ENCODE data around the gene ZNF581.

The ZNF581 gene

DNA sequence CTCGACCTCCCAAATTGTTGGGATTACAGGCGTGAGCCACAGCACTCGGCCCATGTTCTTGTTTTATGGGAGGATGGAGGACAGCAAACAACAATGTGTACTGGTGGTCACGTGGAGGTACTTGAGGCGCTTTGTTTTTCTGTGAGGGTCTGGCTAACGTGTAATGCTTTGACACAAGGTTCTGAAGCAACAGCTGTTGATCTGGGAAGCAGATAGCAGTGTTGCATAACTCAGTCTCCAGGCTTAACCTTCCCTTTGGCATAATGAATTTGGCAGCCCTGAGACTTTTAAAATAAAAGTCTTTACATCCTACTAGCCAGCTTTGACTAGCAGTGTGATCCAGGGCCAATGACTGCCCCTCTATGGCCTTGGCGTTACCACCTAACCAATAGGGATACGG is 9.6 kb upstream of the ZNF581 start:
- DNase-seq: no peak

DNA sequence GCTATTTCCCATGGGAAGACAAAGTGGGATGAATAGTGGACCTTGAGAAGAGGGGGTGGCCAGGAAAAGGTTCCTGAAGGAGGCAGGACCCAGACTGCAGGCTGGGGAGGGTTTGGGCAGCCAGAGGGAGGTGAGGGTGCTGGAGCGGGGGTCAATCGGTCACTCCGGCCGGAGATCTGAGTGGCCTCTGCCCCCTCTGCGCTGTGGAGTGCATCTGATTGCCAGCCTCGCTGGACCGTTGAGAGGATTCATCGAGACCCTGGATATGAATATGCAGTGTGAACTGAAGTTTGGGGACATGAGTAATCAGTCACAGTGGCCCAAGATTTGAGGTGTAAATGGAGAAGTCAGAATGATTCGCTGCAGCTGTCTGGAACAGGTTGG is 8.1 kb upstream of the ZNF581 start:
- DNase-seq: no peak

DNA sequence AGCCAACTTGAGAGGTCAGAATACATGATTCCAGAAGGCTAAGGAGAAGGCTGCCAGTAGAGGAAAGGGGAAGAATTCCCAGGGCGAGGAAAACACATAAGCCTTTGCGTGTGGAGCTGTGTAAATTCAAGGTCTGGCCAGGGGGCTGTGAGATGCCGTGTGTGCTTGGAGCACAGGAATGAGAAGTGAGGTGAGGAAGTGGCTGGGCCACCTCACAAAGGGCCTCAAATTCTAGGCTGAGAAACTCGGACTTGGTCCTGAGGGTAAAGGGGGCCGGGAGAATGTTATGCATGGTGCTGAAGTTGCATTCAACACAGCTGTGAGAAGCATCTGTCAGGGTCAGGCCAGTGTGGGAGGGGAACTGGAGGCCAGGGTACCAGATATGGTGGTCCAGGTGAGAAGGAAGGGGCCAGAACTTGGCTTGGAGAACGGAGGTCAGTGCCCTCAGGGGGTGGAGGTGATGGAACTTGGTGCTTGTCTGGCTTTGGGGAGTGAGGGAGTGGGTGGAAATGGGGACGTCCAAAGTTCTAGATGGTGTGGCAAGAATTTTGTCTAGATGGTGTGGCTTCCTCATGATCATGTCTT is 7.5 kb upstream of the ZNF581 start:
- DNase-seq: no peak

DNA sequence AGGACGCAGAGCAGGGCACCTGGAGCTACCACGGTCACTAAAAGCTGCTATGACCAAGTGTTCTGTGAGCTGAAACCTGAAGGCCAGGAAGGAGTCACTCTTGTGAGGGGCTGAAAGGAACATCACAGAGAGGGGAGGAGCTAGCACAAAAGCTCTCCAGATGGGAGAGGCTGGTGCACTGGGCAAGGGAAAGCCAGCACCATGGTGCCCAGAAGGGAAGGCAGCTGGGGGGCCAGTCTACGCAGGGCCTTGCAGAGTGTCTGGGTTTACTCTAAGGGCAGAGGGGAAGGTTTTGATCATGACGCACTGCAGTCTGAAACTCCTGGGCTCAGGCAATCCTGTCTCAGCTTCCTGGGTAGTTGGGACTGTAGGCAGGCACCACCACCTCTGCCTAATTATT is 6.7 kb upstream of the ZNF581 start:
- DNase-seq: no peak

DNA sequence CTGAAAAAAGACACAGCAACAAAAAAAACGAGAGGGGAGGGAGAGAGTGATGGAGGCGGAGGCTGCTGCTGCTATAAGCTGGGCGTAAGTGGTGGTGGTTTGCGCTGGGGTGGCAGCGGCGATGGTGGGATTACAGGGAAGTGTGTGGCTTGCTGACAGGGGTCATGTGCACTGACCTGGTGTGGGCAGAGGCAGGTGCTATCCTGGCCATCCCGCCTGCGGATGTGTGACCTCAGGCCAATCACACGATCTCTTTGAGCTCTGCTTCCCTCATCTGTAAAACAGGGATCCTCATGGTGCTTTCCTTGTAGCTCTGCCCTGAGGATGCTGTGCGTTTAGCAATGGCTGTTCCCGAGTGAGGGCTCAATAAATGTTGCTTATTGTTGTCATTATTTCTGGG is 5.9 kb upstream of the ZNF581 start:
- no peak for DNase-seq

DNA sequence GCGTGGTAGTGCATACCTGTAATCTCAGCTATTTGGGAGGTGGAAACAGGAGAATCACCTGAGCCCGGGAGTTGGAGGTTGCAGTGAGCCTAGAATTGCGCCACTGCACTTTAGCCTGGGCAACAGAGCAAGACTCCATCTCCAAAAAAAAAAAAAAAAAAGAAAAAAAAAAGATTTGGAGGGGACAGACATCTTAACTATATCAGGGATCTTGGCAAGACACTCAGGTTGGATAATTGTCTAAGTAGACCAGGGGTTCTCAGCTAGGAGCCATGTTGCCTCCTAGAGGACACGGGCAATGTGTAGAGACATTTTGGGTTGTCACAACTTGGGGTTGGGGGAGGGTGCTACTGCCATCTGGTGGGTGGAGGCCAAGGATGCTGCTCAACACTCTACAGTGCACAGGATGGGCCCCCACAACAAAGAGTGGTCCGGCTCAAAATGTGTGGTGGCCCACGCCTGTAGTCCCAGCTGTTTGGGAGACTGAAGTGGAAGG is 4.5 kb upstream of the ZNF581 start:
- DNase-seq: no peak

DNA sequence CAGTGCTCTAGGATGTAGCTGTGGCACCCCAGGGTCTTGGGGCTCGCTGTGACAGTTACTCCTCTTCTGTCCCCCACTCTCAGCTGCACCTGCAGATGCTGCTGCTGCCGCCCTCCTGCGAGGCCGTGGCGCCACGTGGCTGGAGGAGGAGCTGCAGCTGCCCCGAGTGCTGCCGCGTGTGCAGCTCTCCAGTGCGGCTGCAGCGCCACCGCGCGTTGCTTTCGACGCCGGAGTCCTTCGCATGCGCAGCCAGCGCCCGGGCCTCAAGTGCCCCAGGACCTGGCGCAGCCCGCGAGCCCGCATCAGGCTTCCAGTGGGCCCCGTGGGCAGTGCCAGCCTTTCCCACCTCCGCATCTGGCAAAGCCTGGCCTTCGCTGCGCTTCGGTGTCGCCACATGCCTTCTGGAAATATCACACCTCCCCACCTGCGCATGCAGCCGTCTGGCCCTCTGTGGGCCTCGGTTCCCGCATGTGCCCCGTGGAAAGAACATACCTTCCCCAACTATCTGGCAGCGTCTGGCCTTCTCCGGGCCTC is 3.3 kb upstream of the ZNF581 start:
- DNase-seq: peak; percentile 86

DNA sequence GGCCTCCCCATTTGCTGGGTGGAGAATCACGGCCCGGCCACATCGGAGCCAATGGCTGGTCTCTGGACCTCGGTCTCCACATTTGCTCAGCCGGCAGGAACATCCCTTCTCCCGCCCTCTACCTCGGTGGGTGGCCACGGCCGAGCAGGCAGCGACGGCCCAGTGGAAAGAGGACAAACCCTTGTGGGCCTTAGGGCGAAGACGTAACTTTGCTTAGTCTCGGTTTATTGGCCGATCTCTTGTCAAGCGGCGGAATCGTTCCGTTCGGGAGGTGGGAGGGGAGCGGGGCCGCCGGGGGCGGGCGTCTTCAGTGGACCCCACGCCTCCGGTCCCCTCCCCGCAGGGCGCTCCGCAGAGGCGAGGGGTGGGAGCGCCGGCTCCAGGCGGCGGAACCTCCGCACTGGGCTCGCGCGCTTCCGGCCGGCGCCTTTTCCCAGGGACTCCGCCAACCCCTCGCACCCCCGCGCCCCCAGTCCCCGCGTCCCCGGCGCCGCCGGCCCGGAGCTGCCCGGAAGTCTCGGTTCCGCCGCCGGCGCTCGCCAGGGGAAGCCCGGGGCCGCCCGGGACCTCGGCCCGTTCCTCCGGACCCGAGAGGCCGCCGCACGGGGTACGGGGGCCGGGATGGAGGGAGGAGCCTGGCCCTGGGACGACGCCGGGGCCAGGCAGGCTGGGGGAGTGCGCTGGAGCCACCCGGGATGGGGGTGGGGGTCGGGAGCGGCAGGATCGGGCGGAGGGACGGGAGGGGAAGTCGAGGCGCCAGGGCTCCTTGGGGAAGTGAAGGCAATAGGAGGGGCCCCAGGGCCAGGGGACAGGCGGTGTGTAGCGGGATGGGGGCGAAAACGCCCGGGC is 2.6 kb upstream of the ZNF581 start, which contains the start of gene ZNF580:
ZNF580 (plus strand) TSS at position 426 of the 849 bp plus-strand sequence. CDS start 1,507 bp downstream, outside the sequence.
- DNase-seq: peak; percentile 89

DNA sequence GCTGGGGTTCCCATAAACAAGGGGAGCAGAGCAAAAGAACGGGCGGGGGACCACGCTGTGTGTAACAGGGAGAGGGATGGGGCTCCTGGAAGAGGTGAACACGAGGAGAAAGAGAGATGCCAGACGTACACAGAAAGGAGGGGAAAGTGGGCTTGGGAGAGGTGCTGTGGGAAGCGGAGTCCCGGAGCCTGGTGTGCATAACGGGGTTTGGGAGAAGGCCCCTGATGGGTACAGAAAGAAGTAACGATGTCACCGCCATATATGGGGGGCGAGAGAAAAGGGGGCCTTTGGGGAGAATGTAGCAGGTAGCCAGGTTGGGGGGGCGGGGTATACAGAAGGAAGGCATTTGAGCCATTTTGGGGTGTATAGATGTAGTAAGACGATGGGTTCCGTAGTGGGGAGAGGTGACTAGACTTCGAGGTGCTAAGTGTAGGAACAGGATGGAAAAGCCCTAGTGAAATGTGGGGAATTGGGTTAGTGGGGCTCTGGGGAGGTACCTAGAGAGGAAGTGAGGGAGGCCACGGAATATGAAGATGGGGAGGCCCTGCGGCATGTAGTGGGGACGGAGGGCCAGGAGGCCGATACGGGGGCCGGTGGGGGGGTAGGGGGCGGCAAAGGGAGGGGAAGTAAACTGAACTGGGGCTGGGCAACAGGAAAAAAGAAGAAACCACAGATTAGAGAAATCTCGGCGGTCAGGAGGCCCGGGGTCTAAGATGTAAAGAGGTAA is 1.9 kb upstream of the ZNF581 start:
- DNase-seq: peak; percentile 84

DNA sequence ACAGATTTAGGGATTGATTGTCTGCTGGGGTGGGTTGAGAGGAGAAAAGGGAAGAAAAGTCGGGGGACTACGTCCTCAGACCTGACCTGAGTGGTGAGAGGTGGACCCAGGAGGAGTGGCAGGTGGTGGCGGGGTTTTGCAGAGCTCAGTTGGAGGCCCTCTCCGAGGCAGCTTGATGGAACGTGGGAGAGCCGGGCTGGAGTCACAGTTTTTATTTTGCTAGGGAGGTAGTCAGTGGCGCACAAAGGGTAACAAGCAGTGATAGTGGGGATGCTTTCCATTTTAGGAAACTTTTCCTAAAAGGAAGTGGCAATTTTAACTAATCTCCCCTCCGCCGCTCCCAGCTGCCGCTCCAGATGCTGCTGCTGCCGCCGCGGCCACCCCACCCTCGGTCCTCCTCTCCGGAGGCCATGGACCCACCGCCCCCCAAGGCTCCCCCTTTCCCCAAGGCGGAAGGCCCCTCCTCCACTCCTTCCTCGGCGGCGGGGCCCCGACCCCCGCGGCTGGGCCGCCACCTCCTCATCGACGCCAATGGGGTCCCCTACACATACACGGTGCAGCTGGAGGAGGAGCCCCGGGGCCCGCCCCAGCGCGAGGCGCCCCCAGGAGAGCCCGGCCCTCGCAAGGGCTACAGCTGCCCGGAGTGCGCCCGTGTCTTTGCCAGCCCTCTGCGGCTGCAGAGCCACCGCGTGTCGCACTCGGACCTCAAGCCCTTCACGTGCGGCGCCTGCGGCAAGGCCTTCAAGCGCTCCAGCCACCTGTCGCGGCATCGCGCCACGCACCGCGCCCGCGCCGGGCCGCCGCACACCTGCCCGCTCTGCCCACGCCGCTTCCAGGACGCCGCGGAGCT is 1.1 kb upstream of the ZNF581 start:
- DNase-seq: peak; percentile 80

DNA sequence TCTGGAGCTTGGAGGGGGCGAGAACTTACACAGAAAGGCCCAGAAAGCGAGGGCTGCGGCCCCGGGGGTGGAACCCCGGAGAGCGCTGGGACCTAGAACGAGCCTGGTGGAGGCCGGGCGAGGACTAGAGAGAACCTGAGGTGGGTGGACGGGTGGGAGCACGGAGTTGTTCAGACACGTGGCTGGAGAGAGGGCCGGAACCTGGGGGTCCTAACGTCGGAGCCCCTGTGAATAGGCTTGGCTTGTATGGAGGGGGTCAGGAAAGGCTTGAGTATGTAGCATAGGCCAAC is 383 bp downstream of the ZNF581 start:
- DNase-seq: no peak

DNA sequence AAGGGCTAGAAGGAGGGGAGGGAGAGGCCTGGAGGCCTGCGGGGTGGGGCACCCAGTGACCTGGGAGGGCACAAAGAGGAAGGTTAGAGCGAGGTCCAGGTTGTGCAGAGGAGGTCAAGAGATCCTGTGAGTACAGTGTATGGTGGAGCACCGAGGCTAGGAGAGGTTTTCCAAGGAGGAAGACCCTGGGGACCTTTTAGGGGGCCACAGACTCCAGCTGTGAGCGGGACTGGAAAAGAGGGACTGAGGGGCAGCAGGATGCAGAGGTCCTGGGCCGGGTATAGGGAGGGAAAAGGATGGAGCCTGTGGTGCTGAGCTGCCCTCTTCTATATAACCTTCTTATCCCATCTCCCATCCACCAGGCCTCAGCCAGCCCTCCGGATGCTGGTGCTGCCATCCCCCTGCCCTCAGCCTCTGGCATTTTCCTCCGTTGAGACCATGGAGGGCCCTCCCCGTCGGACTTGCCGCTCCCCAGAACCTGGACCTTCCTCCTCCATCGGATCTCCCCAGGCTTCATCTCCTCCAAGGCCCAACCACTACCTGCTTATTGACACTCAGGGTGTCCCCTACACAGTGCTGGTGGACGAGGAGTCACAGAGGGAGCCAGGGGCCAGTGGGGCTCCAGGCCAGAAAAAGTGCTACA is 863 bp downstream of the ZNF581 start:
- no peak for DNase-seq

DNA sequence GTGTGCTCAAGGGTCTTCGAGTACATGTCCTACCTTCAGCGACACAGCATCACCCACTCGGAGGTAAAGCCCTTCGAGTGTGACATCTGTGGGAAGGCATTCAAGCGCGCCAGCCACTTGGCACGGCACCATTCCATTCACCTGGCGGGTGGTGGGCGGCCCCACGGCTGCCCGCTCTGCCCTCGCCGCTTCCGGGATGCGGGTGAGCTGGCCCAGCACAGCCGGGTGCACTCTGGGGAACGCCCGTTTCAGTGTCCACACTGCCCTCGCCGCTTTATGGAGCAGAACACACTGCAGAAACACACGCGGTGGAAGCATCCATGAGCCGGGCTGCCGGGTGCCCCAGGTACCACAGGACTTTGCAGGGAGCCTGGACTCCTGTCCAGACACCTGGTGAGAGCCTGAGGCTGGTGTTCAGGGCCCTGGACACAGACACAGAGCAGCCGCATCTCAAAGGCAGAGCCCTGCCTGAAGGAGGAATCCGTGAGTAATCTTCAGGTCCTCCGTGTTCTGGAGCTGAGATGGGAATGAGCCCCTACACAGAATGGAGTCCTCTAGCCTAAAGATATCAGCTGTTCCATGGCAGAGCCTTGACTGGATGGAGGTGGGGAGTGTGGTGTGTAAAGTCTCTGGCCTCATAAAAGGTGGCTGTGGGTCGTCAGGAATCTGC is 1.5 kb downstream of the ZNF581 start:
- no peak for DNase-seq

DNA sequence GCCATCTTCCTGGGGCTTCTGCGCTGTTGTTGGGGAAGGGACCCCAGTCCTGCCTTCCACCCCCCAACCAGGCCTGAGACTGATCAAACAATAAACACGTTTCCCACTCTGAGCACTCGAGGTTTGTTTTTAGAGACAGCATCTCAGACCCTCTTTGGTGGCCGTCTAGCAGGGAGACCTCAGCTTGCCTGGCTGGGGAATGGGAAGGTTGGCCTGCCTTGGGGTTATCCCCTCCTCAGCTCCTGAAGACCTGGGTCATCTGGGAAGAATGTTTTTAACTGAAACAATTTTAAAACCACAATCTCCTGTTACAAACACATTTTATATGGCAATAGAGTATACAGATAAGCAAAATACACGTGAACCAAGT is 2.0 kb downstream of the ZNF581 start:
- no peak for DNase-seq

DNA sequence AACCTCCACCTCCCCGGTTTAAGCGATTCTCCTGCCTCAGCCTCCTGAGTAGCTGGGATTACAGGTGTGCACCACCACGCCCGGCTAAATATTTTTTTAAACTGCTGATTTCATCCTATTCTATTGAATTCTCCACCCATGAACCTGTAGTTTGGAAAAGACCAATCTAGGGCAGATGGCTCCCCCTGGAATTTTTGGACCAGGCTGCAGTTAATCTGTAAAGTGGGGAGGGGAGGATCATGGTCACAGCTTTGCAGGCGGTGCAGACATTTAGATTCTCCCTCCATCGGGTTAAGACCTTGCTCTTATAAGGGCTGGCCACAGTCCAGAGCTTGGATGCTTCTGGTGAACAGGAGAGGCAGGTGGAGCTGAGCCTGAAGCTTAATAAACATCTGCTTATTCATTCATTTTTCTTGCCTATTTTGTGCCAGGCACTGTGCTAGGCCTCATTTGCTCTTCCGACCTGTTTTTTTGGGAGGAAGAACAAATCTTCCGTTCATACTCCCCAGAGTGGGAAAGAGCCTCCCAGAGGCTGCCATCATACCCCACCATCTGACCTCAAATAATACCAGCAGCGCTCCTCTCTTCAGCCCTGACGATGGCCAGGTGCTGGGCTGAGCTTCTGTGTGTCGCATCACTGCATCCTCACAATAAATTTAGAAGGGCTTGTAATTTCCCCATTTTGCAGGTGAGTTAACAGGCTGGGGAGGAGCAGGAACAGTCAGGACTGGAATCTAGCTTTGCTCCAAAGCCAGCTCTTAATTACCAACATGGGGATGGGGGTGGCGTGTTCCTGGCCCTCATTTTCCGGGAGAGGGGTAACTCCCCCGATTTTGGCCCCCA is 3.7 kb downstream of the ZNF581 start:
- no peak for DNase-seq

DNA sequence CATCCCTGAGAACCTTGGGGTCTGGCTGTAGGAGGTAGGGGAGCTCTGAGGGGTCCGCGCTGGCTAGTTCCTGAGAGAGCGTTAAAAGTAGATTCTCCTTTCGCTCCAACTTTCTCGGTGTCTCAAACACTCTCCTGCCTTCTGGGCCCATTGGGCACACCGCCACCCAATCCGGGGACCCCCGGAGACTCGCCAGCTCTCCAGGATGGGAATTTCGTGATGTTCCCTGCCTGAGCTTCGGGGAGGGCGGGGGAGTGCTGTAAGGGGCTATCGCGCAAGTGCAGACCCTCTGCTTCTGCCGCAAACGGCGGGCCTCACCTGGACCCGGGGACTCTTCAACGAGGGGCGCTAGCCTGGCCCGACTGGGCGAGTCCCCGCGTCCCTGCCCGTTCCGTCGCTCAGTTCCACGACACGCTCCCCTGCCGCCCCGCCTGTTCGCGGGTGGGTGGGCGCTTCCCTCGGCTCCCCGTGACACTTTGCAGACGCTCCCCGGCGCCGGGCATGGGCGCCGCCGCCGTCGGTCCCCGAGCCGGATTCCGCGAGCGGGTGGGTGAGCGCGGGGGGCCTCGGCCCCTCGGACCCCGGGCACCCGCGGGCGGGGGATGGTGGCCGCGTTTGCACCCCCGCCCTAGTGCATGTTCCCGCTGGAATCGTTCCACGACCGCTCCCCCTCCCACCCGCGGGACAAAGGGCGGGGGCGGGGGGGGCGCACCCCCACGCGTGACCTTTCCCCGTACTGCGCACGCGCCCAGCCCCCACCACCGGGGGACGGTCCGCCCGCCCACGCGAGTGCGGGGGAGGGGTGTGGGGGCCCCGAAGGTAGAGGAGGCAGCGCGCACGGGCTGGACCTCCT is 4.5 kb downstream of the ZNF581 start, which contains the start of gene CCDC106:
CCDC106 (plus strand) TSS at position 481 of the 853 bp plus-strand sequence. CDS start 835 bp downstream, outside the sequence.
- DNase-seq: peak; percentile 81

DNA sequence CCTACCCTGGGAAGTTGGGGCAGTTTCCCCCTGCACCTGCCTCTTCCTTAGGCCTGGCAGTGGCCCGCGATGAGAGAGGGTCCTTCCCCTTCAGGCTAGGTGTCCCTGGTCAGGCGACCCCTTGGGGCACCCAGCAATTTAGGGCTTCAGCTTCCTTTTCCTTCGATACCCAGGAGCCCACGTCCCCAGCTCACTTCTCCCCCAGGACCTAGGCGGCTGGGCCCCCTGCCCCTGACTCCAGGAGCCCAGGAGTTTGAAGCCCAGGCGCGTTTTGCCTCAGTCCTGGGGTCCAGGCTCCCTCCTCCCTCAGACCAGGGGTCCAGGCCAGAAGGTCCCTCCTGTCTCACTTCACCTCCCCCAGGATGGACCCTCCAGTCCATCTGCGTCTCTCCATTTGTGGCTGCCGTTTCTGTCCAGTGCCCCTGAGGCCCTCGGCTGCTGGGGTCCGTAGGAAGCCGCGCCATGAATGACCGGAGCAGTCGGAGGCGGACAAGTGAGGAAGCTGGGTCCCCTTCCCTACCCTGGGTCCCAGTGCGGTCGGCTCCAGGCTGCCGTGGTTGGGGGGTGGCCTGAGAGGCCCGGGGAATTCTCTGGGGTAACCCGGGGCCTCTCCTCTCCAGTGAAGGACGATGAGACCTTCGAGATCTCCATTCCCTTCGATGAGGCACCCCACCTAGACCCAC is 5.3 kb downstream of the ZNF581 start:
- no peak for DNase-seq

DNA sequence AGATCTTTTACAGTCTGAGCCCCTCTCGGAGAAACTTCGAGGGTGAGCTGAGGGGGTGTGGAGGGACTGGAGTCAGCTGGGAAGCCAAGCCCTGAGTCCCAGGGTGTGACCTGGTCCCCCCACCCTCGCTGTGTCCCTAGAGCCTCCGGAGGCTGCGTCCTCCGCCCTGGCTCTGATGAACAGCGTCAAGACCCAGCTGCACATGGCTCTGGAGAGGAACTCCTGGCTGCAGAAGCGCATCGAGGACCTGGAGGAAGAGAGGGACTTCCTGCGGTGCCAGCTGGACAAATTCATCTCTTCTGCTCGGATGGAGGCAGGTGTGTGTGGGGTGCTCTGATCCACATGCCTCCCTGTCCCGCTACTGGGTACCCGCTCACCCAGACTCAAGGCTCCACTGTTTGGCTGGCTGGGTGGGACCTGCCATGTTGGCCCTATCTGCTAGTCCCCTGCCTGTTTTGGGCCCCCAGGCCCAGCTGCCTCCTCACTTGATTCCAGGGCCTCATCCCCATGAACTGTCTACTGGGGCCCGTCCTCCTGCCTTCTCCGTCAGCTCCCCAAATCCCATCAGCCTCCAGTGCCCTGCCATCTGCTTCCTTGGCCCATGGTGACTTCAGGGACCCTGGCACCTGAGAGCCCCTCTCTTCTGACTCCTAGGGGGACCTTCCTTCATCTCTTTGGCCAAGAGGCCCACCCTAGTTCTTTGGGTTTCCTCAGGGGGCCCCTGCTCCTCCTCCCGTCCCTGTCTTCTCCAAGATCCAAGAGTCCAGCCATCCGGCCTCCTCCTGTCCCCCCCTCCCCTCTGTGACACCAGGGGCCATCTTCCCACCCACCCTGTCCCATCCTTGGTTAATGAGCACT is 6.0 kb downstream of the ZNF581 start:
- DNase-seq: no peak

Data from activated CD8-positive, alpha-beta memory T cell treated with anti-CD3 and anti-CD28 coated beads for 24 hours (primary cell).